Measurements from ENCODE around the gene PC. TPM values are rescaled to one million over a fixed set of nuclear protein-coding genes. Genes with fewer than 3 reads are reported as not detected.
"Not testable (repeated sequence)": the region's sequence is repeated elsewhere in the genome, so short reads cannot be mapped to it uniquely, and the experiment has no call there.

PC gene
- total and polyA plus RNA-seq, 2 experiments from 2014 or later = 47.4 to 78.1 TPM

DNA sequence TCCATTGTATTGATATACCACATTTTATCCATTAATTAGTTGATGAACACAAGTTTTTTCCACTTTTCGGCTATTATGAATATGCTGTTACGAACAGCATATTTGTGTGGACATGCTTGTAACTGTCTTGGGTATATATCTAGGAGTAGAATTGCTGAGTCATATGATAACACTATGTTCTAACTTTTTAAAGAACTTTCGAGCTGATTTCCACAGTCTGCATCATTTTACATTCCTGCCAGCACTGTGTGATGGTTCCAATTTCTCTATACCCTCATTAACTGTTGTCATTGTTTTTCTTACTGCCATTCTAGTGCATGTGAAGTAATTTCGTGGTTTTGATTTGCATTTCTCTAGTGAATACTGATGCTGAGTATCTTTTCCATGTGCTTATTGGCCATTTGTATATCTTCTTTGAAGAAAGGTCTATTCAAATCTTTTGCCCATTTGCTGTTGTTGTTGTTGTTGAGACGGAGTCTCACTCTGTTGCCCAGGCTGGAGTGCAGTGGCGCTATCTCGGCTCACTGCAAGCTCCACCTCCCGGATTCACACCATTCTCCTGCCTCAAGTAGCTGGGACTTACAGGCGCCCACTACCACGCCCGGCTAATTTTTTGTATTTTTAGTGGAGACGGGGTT, 122.3 kb downstream of the PC start:
- no peaks in the 10 kb centered on the region for H3K36me3 ChIP-seq (replicated peaks; ENCODE audit: insufficient read depth, low read depth)
- no peak overlapping the region for H3K4me3 ChIP-seq
- H3K27me3 ChIP-seq = no peaks in the 10 kb centered on the region
- no peaks in the 10 kb centered on the region for H3K9me2 ChIP-seq (replicated peaks; ENCODE audit: insufficient read depth)
- H3K79me2 ChIP-seq = no peaks in the 10 kb centered on the region
- no peak for DNase-seq (ENCODE audit: low spot score)
- TF ChIP-seq EZH2 (IDR thresholded peaks at IDR 0.05; ENCODE audit: borderline replicate concordance) (no peak), CTCF (IDR thresholded peaks at IDR 0.05; ENCODE audit: poor library complexity) (no peak), EZH2phosphoT487 (IDR thresholded peaks at IDR 0.05; ENCODE audit: low read depth, severe bottlenecking, unreplicated experiment) (no peak)
- H4K20me1 ChIP-seq (ENCODE audit: insufficient read depth, poor library complexity, severe bottlenecking) = no peaks in the 10 kb centered on the region
- no peaks in the 10 kb centered on the region for H3K4me1 ChIP-seq (ENCODE audit: insufficient read depth)
- no peak overlapping the region for H3K4me2 ChIP-seq
- 94% methylated on average over 12 of the region's 12 CpGs for WGBS (ENCODE audit: low lambda C conversion rate, missing lambda C conversion rate)
- H2AFZ ChIP-seq = no peak overlapping the region
- no peaks in the 10 kb centered on the region for H3K9me3 ChIP-seq (ENCODE audit: low read depth)
- peak overlapping the region; percentile 7 for H3K27ac ChIP-seq

- Histone ChIP-seq H3K4me3 (no peak overlapping the region), H3K27ac (no peak overlapping the region), H3K36me3 (replicated peaks; ENCODE audit: insufficient read depth, low read depth) (no peaks in the 10 kb centered on the region), H2AFZ (no peak overlapping the region), H3K9me3 (ENCODE audit: low read depth) (no peaks in the 10 kb centered on the region), H3K4me2 (no peak overlapping the region), H3K9me2 (replicated peaks; ENCODE audit: insufficient read depth) (no peaks in the 10 kb centered on the region), H4K20me1 (ENCODE audit: insufficient read depth, poor library complexity, severe bottlenecking) (no peaks in the 10 kb centered on the region), H3K79me2 (no peaks in the 10 kb centered on the region), H3K27me3 (no peaks in the 10 kb centered on the region), H3K4me1 (ENCODE audit: insufficient read depth) (no peaks in the 10 kb centered on the region)
- WGBS (ENCODE audit: low lambda C conversion rate, missing lambda C conversion rate) = 75% methylated on average over 5 of the region's 5 CpGs
- no peak for TF ChIP-seq CTCF (IDR thresholded peaks at IDR 0.05; ENCODE audit: poor library complexity)
- TF ChIP-seq EZH2 (IDR thresholded peaks at IDR 0.05; ENCODE audit: borderline replicate concordance) = no peak
- TF ChIP-seq EZH2phosphoT487 (IDR thresholded peaks at IDR 0.05; ENCODE audit: low read depth, severe bottlenecking, unreplicated experiment) = no peak
- no peak for DNase-seq (ENCODE audit: low spot score)
Measured at GRCh38 chr11:66834943-66835342, 123.2 kb downstream of the PC start.

DNA sequence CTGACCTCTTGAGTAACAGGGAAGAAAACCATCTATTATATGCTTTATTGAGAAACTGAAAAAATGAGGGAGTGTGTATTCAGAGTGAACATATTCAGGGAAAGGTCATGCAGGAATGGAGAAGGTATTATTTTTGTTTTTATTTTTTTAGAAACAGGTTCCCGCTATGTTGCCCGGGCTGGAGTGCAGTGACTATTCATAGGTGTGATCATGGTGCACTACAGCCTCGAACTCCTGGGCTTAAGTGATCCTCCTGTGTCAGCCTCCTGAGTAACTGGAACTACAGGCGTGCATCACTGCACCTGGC, 123.7 kb downstream of the PC start:
- no peak for DNase-seq (ENCODE audit: low spot score)
- Histone ChIP-seq H3K4me3 (no peak overlapping the region), H3K27me3 (no peaks in the 10 kb centered on the region), H3K9me3 (ENCODE audit: low read depth) (no peaks in the 10 kb centered on the region), H3K4me1 (ENCODE audit: insufficient read depth) (no peaks in the 10 kb centered on the region), H3K79me2 (no peaks in the 10 kb centered on the region), H3K27ac (no peak overlapping the region), H3K9me2 (replicated peaks; ENCODE audit: insufficient read depth) (no peaks in the 10 kb centered on the region), H3K4me2 (no peak overlapping the region), H4K20me1 (ENCODE audit: insufficient read depth, poor library complexity, severe bottlenecking) (no peaks in the 10 kb centered on the region), H3K36me3 (replicated peaks; ENCODE audit: insufficient read depth, low read depth) (no peaks in the 10 kb centered on the region), H2AFZ (no peak overlapping the region)
- TF ChIP-seq EZH2phosphoT487 (IDR thresholded peaks at IDR 0.05; ENCODE audit: low read depth, severe bottlenecking, unreplicated experiment) (no peak), CTCF (IDR thresholded peaks at IDR 0.05; ENCODE audit: poor library complexity) (no peak), EZH2 (IDR thresholded peaks at IDR 0.05; ENCODE audit: borderline replicate concordance) (no peak)
- WGBS (ENCODE audit: low lambda C conversion rate, missing lambda C conversion rate) = 69% methylated on average over 4 of the region's 4 CpGs

GRCh38 chr11:66824573-66824972, 133.6 kb downstream of the PC start:
- H3K9me3 ChIP-seq (ENCODE audit: low read depth); H4K20me1 ChIP-seq (ENCODE audit: insufficient read depth, poor library complexity, severe bottlenecking); H3K36me3 ChIP-seq (replicated peaks; ENCODE audit: insufficient read depth, low read depth); H3K4me2 ChIP-seq; H3K9me2 ChIP-seq (replicated peaks; ENCODE audit: insufficient read depth); H3K79me2 ChIP-seq; H3K4me1 ChIP-seq (ENCODE audit: insufficient read depth); H3K27me3 ChIP-seq; DNase-seq (ENCODE audit: low spot score); H3K4me3 ChIP-seq; H2AFZ ChIP-seq; H3K27ac ChIP-seq: not testable (repeated sequence)
- 92% methylated on average over 4 of the region's 4 CpGs for WGBS (ENCODE audit: low lambda C conversion rate, missing lambda C conversion rate)

Measured in hepatocyte (in vitro differentiated cells).